ENCODE measurements around the gene CSTF1. TPM values are rescaled to one million over a fixed set of nuclear protein-coding genes. Genes with fewer than 3 reads are reported as not detected.

The CSTF1 gene
- total and polyA plus RNA-seq, 2 donors from 2014 or later = 16.2 to 30.7 TPM

GRCh38 chr20:56445130-56445529, 52.7 kb downstream of the CSTF1 start:
- FAIRE-seq (no peak), DNase-seq (no peak)
- Histone ChIP-seq H3K36me3 (ENCODE audit: control insufficient read depth in 2 of 3, insufficient read depth in 3 of 3, low read length in 3 of 3) (no peaks in the 10 kb centered on the region), H3K4me3 (ENCODE audit: low read length in 3 of 3) (no peak overlapping the region), H3K9ac (ENCODE audit: low read length in 3 of 3) (no peak overlapping the region), H3K4me1 (ENCODE audit: control insufficient read depth in 2 of 3, insufficient read depth in 2 of 3, low read depth in 1 of 3, low read length in 3 of 3) (no peaks in the 10 kb centered on the region), H3K27ac (ENCODE audit: low read depth in 2 of 2, low read length in 2 of 2) (no peak overlapping the region), H3K9me3 (ENCODE audit: control insufficient read depth in 2 of 3, insufficient read depth in 1 of 3, low read length in 3 of 3) (no peaks in the 10 kb centered on the region), H3K27me3 (ENCODE audit: control insufficient read depth, insufficient read depth, low read length) (no peaks in the 10 kb centered on the region)
- no peak for TF ChIP-seq CTCF (IDR thresholded peaks at IDR 0.05; ENCODE audit: borderline replicate concordance, extremely low read depth, insufficient read depth)
- intact Hi-C loops (cut with DNase I) = no loop called here

- FAIRE-seq = no peak
- Histone ChIP-seq H3K9ac (ENCODE audit: low read length in 3 of 3) (no peak overlapping the region), H3K4me1 (ENCODE audit: control insufficient read depth in 2 of 3, insufficient read depth in 2 of 3, low read depth in 1 of 3, low read length in 3 of 3) (no peaks in the 10 kb centered on the region), H3K4me3 (ENCODE audit: low read length in 3 of 3) (no peak overlapping the region), H3K27ac (ENCODE audit: low read depth in 2 of 2, low read length in 2 of 2) (no peak overlapping the region), H3K9me3 (ENCODE audit: control insufficient read depth in 2 of 3, insufficient read depth in 1 of 3, low read length in 3 of 3) (no peaks in the 10 kb centered on the region), H3K27me3 (ENCODE audit: control insufficient read depth, insufficient read depth, low read length) (no peaks in the 10 kb centered on the region), H3K36me3 (ENCODE audit: control insufficient read depth in 2 of 3, insufficient read depth in 3 of 3, low read length in 3 of 3) (no peaks in the 10 kb centered on the region)
- intact Hi-C loops (cut with DNase I) = no loop called here
- TF ChIP-seq CTCF (IDR thresholded peaks at IDR 0.05; ENCODE audit: borderline replicate concordance, extremely low read depth, insufficient read depth) = no peak
- DNase-seq = no peak
These were observed 53.1 kb downstream of the CSTF1 start for GRCh38 chr20:56445540-56445939.

- no peaks in the 10 kb centered on the region for H3K27me3 ChIP-seq (ENCODE audit: control insufficient read depth, insufficient read depth, low read length)
- FAIRE-seq = no peak
- intact Hi-C loops (cut with DNase I) = no loop called here
- H3K4me3 ChIP-seq (ENCODE audit: low read length in 3 of 3) = no peak overlapping the region
- no peaks in the 10 kb centered on the region for H3K4me1 ChIP-seq (ENCODE audit: control insufficient read depth in 2 of 3, insufficient read depth in 2 of 3, low read depth in 1 of 3, low read length in 3 of 3)
- H3K9me3 ChIP-seq (ENCODE audit: control insufficient read depth in 2 of 3, insufficient read depth in 1 of 3, low read length in 3 of 3) = no peaks in the 10 kb centered on the region
- H3K27ac ChIP-seq (ENCODE audit: low read depth in 2 of 2, low read length in 2 of 2) = no peak overlapping the region
- no peak overlapping the region for H3K9ac ChIP-seq (ENCODE audit: low read length in 3 of 3)
- no peaks in the 10 kb centered on the region for H3K36me3 ChIP-seq (ENCODE audit: control insufficient read depth in 2 of 3, insufficient read depth in 3 of 3, low read length in 3 of 3)
- no peak for TF ChIP-seq CTCF (IDR thresholded peaks at IDR 0.05; ENCODE audit: borderline replicate concordance, extremely low read depth, insufficient read depth)
- DNase-seq = no peak
These were observed 54.8 kb downstream of the CSTF1 start for GRCh38 chr20:56447227-56447626.

GRCh38 chr20:56449459-56449858, 57.0 kb downstream of the CSTF1 start:
- Histone ChIP-seq H3K9ac (ENCODE audit: low read length in 3 of 3) (no peak overlapping the region), H3K36me3 (ENCODE audit: control insufficient read depth in 2 of 3, insufficient read depth in 3 of 3, low read length in 3 of 3) (no peaks in the 10 kb centered on the region), H3K9me3 (ENCODE audit: control insufficient read depth in 2 of 3, insufficient read depth in 1 of 3, low read length in 3 of 3) (no peaks in the 10 kb centered on the region), H3K27me3 (ENCODE audit: control insufficient read depth, insufficient read depth, low read length) (no peaks in the 10 kb centered on the region), H3K27ac (ENCODE audit: low read depth in 2 of 2, low read length in 2 of 2) (no peak overlapping the region), H3K4me1 (ENCODE audit: control insufficient read depth in 2 of 3, insufficient read depth in 2 of 3, low read depth in 1 of 3, low read length in 3 of 3) (no peaks in the 10 kb centered on the region), H3K4me3 (ENCODE audit: low read length in 3 of 3) (no peak overlapping the region)
- no peak for TF ChIP-seq CTCF (IDR thresholded peaks at IDR 0.05; ENCODE audit: borderline replicate concordance, extremely low read depth, insufficient read depth)
- no peak for DNase-seq
- FAIRE-seq = no peak
- intact Hi-C loops (cut with DNase I) = no loop called here
